ENCODE measurements around the gene TMEM91. TPM values are rescaled to one million over a fixed set of nuclear protein-coding genes. Genes with fewer than 3 reads are reported as not detected.

The TMEM91 gene
- total and polyA plus RNA-seq, 2 of the 13 experiments (the other 11 are each of a cell fraction or from before 2014, with no cell fraction given) = 6.3 to 10.3 TPM

GRCh38 chr19:41426952-41427646 is 50.8 kb downstream of the TMEM91 start, which contains the start of gene B3GNT8 (continued):
- peak; percentile 81 for TF ChIP-seq MAZ (IDR thresholded peaks at IDR 0.05; ENCODE audit: borderline replicate concordance, low read depth, low read length)
- peak; percentile 80 for TF ChIP-seq MAZ (CRISPR knock-in tag; IDR thresholded peaks at IDR 0.05; ENCODE audit: low read depth)
- TF ChIP-seq PREB (CRISPR knock-in tag; IDR thresholded peaks at IDR 0.05) = no peak
- no peak for TF ChIP-seq ZNF3 (CRISPR knock-in tag; IDR thresholded peaks at IDR 0.05)
- no peak for TF ChIP-seq NR1H2 (CRISPR knock-in tag; IDR thresholded peaks at IDR 0.05; ENCODE audit: borderline replicate concordance, low read depth)
- TF ChIP-seq BCL3 (CRISPR knock-in tag; IDR thresholded peaks at IDR 0.05) = no peak
- no peak for TF ChIP-seq MBD4 (IDR thresholded peaks at IDR 0.05; ENCODE audit: borderline replicate concordance, low read length)
- TF ChIP-seq ZNF850 (CRISPR knock-in tag; conservative IDR thresholded peaks at IDR 0.05) = no peak
- no peak for TF ChIP-seq POGZ (CRISPR knock-in tag; IDR thresholded peaks at IDR 0.05)
- TF ChIP-seq ZBTB49 (CRISPR knock-in tag; IDR thresholded peaks at IDR 0.05; ENCODE audit: borderline replicate concordance) = no peak; the same call in 1 of the 2 replicates
- no peak for TF ChIP-seq MAF1 (CRISPR knock-in tag; IDR thresholded peaks at IDR 0.05; ENCODE audit: borderline replicate concordance)
- no peak for TF ChIP-seq MIXL1 (CRISPR knock-in tag; IDR thresholded peaks at IDR 0.05)
- TF ChIP-seq JUNB (CRISPR knock-in tag; IDR thresholded peaks at IDR 0.05; ENCODE audit: borderline replicate concordance) = no peak
- peak; percentile 83; the same call in 1 of the 2 replicates for TF ChIP-seq ZNF331 (CRISPR knock-in tag; IDR thresholded peaks at IDR 0.05)
- TF ChIP-seq NFYB (CRISPR knock-in tag; IDR thresholded peaks at IDR 0.05) = no peak
- no peak for TF ChIP-seq ATF2 (CRISPR knock-in tag; IDR thresholded peaks at IDR 0.05)
- 0 out of 2 replicates have a peak, but pooled peaks have one; percentile 44 for TF ChIP-seq PPARG (CRISPR knock-in tag; conservative IDR thresholded peaks at IDR 0.05)
- no peak for TF ChIP-seq ZNF883 (CRISPR knock-in tag; IDR thresholded peaks at IDR 0.05; ENCODE audit: not compliant biosample characterization)
- TF ChIP-seq ZNF235 (CRISPR knock-in tag; IDR thresholded peaks at IDR 0.05; ENCODE audit: borderline replicate concordance) = no peak
- TF ChIP-seq ELF1 (CRISPR knock-in tag; IDR thresholded peaks at IDR 0.05) = no peak
- no peak for TF ChIP-seq ZNF160 (CRISPR knock-in tag; IDR thresholded peaks at IDR 0.05)
- no peak for TF ChIP-seq TIGD3 (CRISPR knock-in tag; IDR thresholded peaks at IDR 0.05; ENCODE audit: borderline replicate concordance)
- TF ChIP-seq ZFP37 (CRISPR knock-in tag; IDR thresholded peaks at IDR 0.05; ENCODE audit: borderline replicate concordance) = no peak

All from HepG2 (cell line).